Fibroblast of lung (primary cell): ENCODE results near the gene KRT76.

ENCODE experiments used
- EZH2 ChIP-seq: IDR thresholded peaks from 2 replicates; pipeline ENCODE4 v1.5.1; 2012; ENCODE audit warnings: low read length, control low read depth, mild to moderate bottlenecking; ENCODE audit errors: missing control alignments
- TF ChIP-seq, protein P1 (sequence below), 2 donors: IDR thresholded peaks in 1 of 2; conservative IDR thresholded peaks in 1 of 2; 1 replicate in 1 of 2; 2 replicates in 1 of 2; pipeline ENCODE4 v1.5.1; 2011 to 2012; ENCODE audit warnings: low read length in 2 of 2, control low read depth in 1 of 2, inconsistent platforms in 1 of 2, low read depth in 1 of 2, mild to moderate bottlenecking in 1 of 2

DNA sequence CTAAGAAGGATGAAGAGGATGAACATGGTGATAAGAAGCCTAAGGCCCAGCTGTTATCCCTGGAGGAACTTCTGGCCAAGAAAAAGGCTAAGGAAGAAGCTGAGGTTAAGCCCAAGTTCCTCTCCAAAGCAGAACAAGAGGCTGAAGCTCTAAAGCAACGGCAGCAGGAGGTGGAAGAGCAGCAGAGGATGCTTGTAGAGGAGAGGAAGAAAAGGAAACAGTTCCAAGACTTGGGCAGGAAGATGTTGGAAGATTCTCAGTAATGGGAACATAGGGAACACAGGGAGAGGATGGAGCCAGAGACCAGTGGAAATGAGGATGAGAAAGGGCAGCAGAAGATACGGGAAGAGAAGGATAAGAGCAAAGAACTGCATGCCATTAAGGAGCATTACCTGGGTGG, 46.4 kb downstream of the KRT76 start:
- TF ChIP-seq, protein P1, sequence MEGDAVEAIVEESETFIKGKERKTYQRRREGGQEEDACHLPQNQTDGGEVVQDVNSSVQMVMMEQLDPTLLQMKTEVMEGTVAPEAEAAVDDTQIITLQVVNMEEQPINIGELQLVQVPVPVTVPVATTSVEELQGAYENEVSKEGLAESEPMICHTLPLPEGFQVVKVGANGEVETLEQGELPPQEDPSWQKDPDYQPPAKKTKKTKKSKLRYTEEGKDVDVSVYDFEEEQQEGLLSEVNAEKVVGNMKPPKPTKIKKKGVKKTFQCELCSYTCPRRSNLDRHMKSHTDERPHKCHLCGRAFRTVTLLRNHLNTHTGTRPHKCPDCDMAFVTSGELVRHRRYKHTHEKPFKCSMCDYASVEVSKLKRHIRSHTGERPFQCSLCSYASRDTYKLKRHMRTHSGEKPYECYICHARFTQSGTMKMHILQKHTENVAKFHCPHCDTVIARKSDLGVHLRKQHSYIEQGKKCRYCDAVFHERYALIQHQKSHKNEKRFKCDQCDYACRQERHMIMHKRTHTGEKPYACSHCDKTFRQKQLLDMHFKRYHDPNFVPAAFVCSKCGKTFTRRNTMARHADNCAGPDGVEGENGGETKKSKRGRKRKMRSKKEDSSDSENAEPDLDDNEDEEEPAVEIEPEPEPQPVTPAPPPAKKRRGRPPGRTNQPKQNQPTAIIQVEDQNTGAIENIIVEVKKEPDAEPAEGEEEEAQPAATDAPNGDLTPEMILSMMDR (conservative IDR thresholded peaks at IDR 0.05 in 1 of 2, IDR thresholded peaks at IDR 0.05 in 1 of 2; ENCODE audit: low read depth in 1 of 2, low read length in 2 of 2), result no peak
- TF ChIP-seq EZH2, result no peak
